ENCODE data around the gene SLX4.
A peak's percentile ranks its signal among the peaks of the same experiment; 100 is the strongest.

Gene SLX4

GRCh38 chr16:3597676-3598075, 13.7 kb downstream of the SLX4 start:
- no peak for DNase-seq

DNA sequence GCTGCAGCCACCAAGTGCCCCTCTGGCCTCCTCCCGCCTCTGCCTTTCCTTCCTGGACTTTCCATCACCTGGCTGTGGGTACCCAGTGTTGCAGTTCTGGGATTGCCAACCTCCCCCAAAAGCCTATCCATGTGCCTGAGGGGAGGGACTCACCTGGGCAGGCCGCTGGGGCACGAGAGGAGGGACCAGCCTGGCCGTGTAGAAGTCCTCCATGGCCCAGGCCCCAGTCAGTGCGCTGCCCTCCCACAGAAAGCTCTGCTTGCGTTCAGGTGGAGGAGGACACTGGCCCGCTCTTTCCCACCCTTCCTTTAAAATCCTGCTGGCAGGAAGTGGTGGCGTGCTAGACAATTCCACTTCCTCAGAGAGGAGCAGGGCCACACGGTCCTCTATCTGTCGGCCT, 14.2 kb downstream of the SLX4 start:
- no peak for DNase-seq

DNA sequence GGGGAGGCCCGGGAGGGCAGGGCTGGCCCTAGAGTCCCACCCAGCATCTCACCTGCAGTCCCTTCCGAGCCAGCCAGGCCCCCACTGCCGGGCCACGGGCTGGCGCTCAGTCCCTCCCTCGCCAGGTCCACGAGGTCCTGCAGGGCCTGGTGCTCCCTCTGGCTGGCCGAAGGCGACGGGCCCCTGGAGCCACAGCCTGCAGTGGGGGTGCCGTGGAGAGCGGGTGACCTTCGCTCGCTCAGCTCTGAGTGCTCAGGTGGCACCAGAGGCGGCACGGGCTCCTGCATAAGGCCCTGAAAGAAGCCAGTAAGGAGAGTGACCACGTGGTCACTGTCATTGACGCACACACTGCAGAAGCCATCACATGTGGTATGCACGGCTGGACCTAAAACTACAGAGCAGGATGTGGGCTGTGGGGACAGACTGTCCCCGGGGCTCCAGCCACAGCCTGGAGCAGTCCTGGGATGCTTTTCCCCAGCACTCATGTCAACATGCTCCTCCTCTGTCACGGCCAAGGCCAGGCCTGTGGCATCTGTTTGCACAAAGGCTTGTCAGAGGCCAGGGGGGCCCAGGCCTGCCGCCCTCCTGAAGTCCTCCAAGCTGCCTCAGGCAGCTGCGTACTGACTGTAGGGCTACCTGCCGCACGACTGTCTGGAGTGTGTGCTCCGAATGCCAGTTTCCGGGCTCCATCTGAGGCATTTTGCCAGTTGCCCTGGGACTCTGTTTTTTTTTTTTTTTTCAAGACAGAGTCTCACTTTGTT, 15.1 kb downstream of the SLX4 start:
- DNase-seq, result no peak

DNA sequence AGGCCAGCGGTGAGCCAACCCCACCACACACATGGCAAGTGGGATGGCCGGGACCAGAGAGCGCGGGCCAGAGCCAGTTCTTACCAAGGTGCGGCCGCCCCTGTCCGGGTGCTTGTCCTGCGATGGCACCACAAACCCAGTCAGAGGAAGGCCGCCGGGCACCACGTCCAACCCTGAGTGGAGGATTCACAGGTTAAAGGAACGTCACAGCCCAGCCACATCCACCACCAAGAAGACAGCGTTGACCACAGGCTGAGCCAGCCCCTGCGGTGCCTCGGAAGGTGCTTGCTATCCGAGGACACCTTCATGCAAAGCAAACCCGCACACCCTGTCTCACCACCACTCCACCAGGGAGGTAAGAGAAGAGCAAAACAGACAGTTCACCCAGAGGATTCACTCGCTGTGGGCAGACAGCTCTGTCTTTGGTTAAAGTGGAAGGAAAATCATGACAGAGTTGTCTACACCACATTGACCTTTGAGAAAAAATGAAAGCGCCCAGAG, 15.8 kb downstream of the SLX4 start:
- no peak for DNase-seq

DNA sequence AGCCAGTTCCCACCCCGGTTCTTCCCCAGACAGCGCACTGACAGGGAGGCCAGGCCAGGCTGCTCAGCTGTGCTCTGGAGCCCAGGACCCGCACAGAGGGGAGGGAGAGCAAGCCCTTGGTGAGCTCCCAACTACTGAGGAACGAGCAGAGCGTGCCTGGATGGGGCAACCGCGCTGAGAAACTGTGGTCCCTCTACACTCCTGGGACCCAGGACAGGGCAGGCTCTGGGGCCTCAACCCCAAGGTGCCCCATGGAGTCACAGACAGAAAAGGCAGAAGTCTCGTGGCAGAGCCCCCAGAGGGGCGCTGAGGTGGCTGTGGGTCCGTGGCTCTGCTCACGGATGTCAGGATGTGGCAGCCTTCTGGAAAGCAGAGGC, 16.3 kb downstream of the SLX4 start:
- DNase-seq, result no peak

DNA sequence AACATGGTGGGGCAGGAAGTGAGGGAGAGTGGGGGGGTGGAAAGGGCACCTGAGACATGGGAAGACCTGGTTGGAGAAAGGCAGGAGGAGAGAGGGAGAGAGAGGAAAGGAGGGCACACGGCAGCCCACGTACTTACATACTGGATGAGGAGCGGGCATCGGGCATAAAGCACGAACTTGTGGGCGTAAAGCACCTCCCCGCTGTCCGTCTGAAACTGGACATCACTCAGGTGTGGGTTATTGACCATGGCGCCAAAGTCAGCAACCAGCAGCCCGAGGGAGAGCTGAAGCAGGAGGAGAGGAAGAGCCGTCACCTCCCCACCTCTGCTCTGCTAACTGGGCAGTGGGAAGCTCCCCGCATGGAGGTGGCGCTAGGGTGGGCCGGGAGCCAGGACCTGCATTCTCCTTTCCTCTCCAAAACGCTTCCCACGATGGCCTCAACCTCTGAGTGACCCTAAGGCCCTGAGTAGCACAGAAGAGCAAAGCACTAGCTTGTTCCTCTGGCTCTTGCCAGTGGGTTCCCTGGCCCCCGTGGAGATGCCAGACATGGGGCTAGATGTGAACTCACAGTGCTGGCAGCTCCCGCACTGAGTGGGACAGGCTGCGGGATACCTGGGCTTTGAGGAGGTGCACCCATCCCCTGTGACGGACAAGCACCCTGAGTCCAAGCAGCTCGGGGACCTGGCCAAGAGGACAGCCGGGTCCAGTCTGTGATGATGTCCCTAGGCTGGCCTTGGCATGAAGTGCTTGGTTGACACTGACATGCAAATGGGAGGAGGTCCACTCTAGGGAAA, 16.9 kb downstream of the SLX4 start:
- no peak for DNase-seq

GRCh38 chr16:3592559-3592958, 18.8 kb downstream of the SLX4 start:
- DNase-seq, result no peak

DNA sequence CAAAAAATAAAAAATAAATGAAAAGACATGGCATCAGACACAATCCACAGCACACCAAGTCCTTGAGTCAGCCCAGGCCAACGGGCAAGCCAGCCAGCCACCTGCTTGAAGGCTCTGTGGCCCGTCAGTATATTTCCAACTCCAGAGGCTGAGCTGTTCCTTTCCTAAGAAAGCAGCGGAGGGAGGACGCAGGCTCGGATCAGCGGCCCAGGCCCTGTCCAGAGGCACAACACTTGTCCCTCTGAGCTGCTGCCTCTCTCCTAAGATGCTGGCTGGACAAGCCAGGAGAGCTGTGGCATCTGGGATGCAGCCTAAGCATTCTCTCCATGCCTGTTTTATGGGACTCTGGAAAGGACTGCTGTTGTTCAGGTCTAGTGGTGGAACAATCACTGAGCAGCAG, 19.4 kb downstream of the SLX4 start:
- no peak for DNase-seq

GRCh38 chr16:3591436-3591803, 20.0 kb downstream of the SLX4 start:
- DNase-seq, result no peak

- DNase-seq, result no peak
Measured at GRCh38 chr16:3590736-3591435, 20.5 kb downstream of the SLX4 start.

DNA sequence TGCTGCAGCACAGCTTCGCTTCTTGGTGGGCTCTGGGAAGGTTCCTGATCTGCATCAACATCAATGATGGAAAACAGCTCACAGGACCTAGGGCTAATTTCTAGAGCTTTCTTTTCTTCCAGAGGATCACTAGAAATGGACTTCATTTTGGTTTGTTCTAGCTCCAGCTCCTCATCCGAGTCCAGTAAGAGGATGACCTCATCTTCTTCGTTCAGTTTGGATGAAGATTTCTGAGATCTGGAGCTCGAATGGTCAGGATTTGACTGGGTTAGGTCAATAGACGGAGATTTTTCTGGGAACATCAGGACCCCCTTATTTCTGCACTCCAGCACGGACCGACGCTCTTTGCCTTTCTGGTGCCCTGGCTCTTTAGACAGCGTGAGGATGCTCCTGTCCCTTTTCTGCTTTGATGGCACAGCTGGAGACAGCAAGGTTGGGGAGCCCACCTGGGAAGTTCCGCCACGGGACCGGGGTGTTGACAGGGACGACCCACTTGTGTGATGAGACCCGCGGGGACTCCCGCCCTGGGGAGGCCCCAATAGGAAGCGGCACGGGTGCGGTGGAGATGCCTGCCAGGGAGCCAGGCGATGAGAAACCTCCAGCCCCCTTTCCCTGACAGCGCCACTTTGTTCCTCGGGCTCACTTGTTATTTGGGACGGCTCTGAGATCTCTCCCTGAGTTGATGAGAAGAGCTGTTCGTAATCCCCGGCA, 21.3 kb downstream of the SLX4 start:
- DNase-seq, result no peak

DNA sequence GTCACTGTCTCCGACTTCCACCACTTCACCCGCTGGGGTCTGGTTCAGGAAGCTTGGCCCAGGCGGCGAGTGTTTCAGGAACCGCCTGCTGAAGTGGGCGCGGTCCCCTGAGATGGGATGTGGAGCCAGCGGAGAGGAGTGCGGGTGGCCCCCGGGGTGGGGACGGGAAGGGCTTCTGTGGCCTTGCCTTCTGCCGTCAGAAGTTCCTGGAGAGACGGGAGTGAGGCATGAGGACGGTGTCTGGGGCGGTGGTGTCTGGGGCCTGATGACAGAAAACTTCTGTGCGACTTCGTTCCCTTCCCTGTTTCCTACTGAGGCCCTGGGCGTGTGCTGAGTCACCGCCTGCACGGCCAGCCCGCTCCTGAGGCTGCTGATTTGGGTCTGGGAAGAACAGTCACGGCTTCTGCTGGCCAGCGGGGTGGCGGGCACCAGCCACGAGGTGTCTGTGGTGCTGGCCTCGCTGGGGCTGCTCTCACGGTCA, 21.9 kb downstream of the SLX4 start:
- DNase-seq, result peak in 1 of 2 donors; percentile 28

DNA sequence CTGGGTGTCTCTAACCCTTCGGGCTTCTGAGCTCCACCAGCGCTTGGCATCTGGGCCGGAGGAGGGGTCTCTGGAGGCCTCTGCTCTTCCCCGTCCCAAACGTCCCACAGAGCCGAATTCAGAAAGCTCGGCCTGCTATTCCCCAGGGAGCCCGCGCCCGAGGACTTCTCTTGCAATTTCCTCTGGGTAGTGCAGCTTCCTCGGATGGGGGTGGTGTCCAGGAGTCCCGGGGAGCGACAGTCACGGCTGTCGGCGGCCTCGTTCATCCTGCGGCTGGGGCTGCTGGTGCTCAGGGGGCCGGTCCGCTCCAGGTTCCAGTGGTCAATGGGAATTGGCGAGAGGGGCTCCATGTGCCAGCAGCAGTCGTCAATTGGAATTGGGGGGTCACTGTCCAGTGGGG, 22.4 kb downstream of the SLX4 start:
- no peak for DNase-seq

- DNase-seq, result no peak
Measured at GRCh38 chr16:3587547-3588110, 23.8 kb downstream of the SLX4 start.

- DNase-seq, result no peak
Measured at GRCh38 chr16:3584412-3584811, 27.0 kb downstream of the SLX4 start.

GRCh38 chr16:3583303-3584038, 27.9 kb downstream of the SLX4 start:
- no peak for DNase-seq

DNA sequence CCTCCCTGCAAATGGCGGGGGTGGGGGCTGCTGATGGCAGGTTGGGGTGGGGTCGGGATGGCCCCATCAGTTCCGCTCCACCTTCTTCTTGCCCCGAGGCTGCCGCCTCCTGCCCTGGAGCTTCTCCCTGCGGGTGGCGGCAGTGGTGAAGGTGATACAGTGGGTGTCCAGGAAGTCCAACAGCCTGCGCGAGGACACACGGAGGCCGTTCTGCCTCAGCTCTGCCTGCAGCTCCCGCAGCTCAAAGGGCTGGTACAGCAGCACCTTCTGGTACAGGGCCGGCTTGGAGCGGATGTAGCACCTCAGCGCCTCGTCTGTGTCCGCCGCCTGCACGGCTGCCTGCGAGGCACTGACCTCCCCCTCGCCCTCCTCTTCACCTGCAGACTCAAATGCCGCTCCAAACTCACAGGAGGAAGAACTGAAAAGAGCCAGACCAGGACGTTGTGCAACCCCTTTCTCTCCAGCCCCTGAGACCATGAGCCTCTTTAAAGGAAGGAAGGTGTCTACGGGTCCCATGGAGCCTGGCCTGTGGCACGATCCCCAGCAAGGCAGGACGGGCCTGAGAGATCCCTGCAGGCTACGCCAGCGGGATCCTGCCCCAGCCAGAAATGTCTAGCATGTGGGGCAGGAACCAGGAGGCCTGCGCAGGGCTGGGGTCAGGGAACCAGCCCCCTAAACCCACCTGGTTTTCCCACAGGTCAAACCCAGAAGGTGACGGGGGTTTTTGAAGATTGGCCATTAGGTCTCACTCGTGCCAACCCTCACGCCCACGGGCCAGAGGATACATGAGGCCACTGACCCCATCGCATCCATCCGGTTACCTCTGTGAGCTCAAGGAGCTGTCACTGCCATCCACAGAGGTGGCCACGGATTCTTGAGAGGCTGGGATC, 28.9 kb downstream of the SLX4 start:
- DNase-seq, result no peak

- no peak for DNase-seq
Measured at GRCh38 chr16:3581392-3581791, 30.0 kb downstream of the SLX4 start.

GRCh38 chr16:3580686-3581085, 30.7 kb downstream of the SLX4 start:
- no peak for DNase-seq

- no peak for DNase-seq
Measured at GRCh38 chr16:3580251-3580651, 31.2 kb downstream of the SLX4 start.

- DNase-seq, result no peak
Measured at GRCh38 chr16:3579776-3580175, 31.6 kb downstream of the SLX4 start.
